ENCODE data around the gene NRG3. TPM values are rescaled to one million over a fixed set of nuclear protein-coding genes. Genes with fewer than 3 reads are reported as not detected.

NRG3 gene
- total RNA-seq, 6 experiments from 2014 or later: not detected

DNA sequence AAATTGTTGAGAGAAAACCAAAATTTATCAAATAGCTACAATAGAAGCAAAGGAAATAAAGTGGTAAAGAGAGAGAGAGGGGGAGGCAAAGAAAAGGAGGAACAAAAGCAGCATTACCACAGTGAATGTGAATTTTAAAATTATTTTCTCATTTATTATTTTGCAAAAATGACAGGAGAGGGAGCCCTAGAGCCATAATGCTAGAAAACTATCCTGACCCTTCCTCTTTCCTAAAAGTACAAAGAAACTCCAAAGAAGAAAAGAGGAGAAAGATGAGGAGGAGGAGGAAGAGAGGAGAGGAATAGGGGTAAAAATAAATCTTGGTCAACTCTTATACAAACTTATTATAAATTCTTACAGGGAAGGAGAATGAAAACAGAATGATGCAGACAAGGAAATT is 921.5 kb downstream of the NRG3 start:
- Mint-ChIP-seq H3K27ac (no peak overlapping the region), H3K27me3 (ENCODE audit: insufficient read depth) (peaks cover 1% of the 10 kb centered on the region), H3K36me3 (ENCODE audit: low read depth) (no peaks in the 10 kb centered on the region), H3K9me3 (no peaks in the 10 kb centered on the region), H3K4me3 (no peak overlapping the region), H3K4me1 (ENCODE audit: low read depth) (peaks cover 21% of the 10 kb centered on the region)
- DNase-seq: no peak
- TF ChIP-seq, protein P1, sequence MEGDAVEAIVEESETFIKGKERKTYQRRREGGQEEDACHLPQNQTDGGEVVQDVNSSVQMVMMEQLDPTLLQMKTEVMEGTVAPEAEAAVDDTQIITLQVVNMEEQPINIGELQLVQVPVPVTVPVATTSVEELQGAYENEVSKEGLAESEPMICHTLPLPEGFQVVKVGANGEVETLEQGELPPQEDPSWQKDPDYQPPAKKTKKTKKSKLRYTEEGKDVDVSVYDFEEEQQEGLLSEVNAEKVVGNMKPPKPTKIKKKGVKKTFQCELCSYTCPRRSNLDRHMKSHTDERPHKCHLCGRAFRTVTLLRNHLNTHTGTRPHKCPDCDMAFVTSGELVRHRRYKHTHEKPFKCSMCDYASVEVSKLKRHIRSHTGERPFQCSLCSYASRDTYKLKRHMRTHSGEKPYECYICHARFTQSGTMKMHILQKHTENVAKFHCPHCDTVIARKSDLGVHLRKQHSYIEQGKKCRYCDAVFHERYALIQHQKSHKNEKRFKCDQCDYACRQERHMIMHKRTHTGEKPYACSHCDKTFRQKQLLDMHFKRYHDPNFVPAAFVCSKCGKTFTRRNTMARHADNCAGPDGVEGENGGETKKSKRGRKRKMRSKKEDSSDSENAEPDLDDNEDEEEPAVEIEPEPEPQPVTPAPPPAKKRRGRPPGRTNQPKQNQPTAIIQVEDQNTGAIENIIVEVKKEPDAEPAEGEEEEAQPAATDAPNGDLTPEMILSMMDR (IDR thresholded peaks at IDR 0.05): peak; percentile 76

DNA sequence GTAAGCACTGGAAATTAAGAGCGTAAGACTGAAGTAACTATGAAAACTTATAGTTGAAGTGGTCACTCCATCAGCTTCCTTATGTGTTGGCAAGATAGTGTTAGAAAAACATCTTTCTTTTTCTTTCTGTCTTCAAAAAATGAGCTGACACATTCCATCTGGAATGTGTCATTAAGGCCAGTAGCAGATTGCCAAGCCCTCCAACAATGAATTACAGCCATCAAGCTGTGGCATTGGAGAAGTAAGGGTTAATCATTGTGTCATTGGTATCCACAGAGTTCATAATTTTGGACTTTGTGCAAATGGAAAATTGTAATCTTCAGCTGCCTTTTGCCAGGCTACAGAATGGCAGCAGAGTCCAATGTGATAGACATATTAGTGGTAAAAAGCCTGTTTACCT is 926.3 kb downstream of the NRG3 start:
- Mint-ChIP-seq H3K4me3 (no peak overlapping the region), H3K4me1 (ENCODE audit: low read depth) (peaks cover 18% of the 10 kb centered on the region), H3K27ac (no peak overlapping the region), H3K27me3 (ENCODE audit: insufficient read depth) (peaks cover 1% of the 10 kb centered on the region), H3K36me3 (ENCODE audit: low read depth) (no peaks in the 10 kb centered on the region), H3K9me3 (no peaks in the 10 kb centered on the region)
- no peak for DNase-seq
- TF ChIP-seq, protein P1 (IDR thresholded peaks at IDR 0.05): no peak

DNA sequence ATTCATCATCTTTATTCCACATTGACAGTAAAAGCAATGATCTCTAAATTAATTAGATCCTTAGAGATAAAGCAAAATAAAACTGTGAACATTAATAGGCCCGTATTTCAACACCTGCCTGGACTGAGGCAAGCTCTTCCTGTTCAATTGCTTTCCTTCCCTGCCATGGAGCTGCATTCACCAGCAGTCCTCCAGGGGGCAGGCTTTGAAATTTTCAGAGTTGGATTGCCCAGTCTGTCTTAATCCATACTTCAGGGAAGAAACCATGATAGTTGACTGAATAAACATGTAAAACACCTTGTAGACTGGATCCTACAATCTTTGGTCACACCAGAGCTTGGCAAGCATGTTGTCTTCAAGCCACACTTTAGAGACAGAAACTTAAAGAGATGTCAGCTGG is 936.6 kb downstream of the NRG3 start:
- Mint-ChIP-seq H3K4me1 (ENCODE audit: low read depth) (peaks cover 28% of the 10 kb centered on the region), H3K4me3 (no peak overlapping the region), H3K27me3 (ENCODE audit: insufficient read depth) (no peaks in the 10 kb centered on the region), H3K9me3 (no peaks in the 10 kb centered on the region), H3K27ac (no peak overlapping the region), H3K36me3 (ENCODE audit: low read depth) (no peaks in the 10 kb centered on the region)
- TF ChIP-seq, protein P1 (IDR thresholded peaks at IDR 0.05): peak; percentile 80
- no peak for DNase-seq

DNA sequence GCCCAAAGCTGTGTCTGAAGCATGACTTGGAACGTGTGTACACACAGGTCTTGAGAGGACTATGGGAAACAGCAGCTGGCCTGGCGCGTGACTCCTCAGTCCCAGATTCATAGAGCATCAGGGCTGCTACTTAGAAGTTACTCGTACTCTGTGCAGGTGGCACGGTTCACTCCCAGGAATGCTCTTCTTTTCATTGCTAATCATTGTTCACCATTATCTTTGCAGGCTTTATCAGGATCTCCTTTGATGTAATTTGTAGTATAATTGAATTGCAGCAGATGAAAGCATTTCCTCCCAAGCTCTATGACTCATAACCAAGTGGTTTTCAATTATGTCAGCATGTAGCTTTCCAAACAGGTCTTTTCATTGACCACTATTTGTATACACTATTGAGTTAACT is 938.9 kb downstream of the NRG3 start:
- no peak overlapping the region for H3K4me3 Mint-ChIP-seq
- TF ChIP-seq, protein P1 (IDR thresholded peaks at IDR 0.05): no peak
- H3K9me3 Mint-ChIP-seq: no peaks in the 10 kb centered on the region
- no peak overlapping the region for H3K27ac Mint-ChIP-seq
- no peaks in the 10 kb centered on the region for H3K36me3 Mint-ChIP-seq (ENCODE audit: low read depth)
- peaks cover 28% of the 10 kb centered on the region for H3K4me1 Mint-ChIP-seq (ENCODE audit: low read depth)
- peak; percentile 47 for DNase-seq
- H3K27me3 Mint-ChIP-seq (ENCODE audit: insufficient read depth): no peaks in the 10 kb centered on the region

DNA sequence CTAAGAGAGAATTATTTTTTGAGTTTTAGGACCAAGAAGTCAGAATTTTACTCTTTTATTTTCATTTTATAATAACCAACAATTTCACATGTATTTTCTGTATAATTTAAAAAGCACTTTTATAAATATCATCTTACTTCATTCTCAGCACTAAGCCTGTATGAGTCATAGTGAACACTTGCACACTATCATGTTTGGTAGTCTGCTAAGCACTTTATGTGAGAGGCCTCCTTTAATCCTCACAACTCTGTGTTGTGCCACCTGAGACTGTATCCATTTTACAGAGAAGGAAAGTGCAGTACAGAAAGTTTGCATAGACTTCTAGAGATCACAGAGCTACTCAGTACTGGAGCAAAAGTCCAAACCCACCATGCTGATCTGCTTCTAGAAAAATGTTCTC is 939.6 kb downstream of the NRG3 start:
- Mint-ChIP-seq H3K27me3 (ENCODE audit: insufficient read depth) (no peaks in the 10 kb centered on the region), H3K27ac (no peak overlapping the region), H3K4me1 (ENCODE audit: low read depth) (peaks cover 28% of the 10 kb centered on the region)

More for the DNA sequence above, 939.6 kb downstream of the NRG3 start:
- peak; percentile 36 for DNase-seq
- no peaks in the 10 kb centered on the region for H3K9me3 Mint-ChIP-seq
- TF ChIP-seq, protein P1 (IDR thresholded peaks at IDR 0.05): no peak
- no peaks in the 10 kb centered on the region for H3K36me3 Mint-ChIP-seq (ENCODE audit: low read depth)
- H3K4me3 Mint-ChIP-seq: no peak overlapping the region

All from HFFc6 (cell line).